Putamen (tissue), 1 donor: ENCODE measurements around the gene PCGF2.
"Not testable (repeated sequence)": the region's sequence is repeated elsewhere in the genome, so short reads cannot be mapped to it uniquely, and the experiment has no call there.

Experiments
- DNase-seq: peaks from one replicate; pipeline ENCODE4 v3.0.0-alpha.2; 2016; ENCODE audit warnings: low spot score

PCGF2 gene

DNA sequence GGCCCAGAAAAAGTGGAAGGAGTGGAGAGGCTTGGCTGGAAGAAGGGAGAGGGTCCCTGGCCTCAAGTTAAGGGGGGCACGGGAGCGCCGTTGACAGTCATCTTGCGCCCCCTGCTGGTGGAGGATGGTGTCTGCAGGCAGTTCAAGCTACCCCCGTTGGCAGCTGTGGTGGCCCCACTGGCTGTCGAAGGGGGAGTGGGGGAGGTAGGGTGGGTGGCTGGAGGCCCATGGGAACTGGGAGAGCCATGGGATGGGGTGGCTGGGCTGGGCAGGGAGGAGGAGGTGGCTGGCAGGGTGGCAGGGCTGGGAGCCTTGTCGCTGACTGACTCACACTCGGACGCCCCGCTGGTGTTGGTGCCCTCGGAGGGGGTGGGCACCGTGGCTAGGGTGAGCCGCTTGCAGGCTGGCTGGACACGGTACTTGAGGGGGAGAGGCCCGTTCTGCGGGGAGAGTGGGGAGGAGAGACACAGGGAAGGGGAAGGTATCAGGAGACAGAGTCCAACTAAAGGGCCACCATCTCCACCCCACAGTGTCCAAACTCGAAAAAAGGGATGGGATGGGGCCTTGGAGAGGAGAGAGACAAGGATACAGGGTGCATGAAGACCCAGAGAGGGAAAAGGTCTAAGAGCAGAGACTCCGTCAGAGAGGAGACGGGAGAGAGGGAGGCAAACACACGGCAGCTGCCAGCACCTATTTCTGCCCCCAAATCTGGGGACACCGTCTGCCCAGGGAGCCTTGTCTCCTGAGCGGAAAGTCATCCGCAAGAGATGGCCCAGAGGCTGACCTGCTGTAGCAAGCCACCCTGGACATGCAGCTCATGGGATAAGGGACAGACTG, 12.8 kb downstream of the PCGF2 start:
- DNase-seq = no peak

DNA sequence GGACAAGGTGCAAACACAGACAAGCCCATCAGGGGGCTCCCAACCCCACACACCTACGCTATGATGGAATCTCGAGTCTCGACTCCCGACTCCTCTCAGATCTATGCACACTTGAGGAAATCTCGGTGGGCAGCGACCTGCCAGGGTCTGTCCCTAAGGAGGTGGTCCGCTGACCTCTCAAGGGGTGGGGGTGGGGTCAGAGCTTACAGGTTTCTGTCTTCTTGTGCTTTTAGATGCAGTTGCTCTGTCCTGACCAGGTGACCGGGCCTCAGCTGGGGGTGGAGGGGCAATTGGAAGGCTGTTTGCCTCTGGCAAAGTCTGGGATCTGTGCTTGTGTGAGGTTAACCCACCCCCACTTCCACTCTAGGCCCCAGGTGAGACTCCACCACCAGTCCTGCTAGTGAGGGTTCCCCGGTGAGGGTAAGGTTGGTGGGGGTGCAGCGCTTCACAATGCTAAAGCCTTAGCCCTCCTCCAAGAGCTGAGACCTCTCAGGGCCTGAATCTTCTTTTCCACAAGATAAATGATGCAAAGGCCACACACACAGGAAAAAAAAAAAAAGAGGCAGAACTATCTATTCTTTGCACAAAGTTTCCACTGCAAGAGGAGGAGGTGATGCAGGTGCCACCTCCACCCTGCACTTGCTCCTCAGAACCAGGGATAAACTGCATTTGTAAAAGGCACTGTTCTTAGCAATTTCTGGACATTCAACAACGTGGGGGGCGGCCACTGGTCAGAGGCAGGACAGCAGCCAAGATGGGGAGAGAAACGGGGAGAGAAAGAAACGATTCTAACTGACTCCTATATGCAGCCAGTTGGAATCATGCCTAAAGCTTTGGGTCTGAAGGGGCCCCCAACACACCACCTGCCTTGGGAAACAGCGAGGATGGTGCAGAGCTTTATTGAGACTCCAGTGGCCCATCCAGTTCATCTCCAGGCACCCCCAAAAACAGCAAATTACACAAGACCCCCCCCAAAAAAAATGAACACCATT, 13.9 kb downstream of the PCGF2 start:
- no peak for DNase-seq

DNA sequence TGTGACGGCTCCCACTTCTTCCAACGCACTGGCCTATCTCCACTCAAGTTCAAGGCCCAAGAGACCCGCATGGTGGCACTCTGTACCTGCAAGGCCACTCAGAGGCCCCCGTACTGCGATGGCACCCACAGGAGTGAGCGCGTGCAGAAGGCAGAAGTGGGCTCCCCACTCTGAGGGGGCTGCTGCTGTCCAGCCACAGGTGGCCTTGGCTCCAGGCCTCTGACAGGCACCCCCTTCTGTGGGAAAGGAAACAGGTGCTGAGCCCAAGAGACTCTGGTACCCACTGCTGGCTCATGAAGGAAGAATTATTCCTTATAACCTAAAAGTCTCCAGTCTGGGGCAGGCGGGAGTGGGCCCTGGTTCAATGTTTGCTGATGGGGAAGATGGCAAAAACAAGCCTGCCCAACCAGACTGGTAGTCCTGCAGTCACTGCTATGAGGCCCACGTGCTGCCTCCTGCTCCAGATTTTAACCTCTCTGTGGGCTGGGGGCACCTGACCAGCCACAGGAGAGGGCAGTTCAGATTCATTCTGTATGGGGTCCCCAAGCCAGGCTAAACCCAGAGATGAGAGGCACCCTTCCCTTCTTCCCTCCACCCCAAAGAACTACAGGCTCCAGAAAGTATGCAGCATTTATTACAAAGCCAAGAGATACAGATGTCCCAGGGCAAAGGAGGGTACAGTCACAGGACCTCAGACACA, 14.7 kb downstream of the PCGF2 start:
- DNase-seq = no peak

DNA sequence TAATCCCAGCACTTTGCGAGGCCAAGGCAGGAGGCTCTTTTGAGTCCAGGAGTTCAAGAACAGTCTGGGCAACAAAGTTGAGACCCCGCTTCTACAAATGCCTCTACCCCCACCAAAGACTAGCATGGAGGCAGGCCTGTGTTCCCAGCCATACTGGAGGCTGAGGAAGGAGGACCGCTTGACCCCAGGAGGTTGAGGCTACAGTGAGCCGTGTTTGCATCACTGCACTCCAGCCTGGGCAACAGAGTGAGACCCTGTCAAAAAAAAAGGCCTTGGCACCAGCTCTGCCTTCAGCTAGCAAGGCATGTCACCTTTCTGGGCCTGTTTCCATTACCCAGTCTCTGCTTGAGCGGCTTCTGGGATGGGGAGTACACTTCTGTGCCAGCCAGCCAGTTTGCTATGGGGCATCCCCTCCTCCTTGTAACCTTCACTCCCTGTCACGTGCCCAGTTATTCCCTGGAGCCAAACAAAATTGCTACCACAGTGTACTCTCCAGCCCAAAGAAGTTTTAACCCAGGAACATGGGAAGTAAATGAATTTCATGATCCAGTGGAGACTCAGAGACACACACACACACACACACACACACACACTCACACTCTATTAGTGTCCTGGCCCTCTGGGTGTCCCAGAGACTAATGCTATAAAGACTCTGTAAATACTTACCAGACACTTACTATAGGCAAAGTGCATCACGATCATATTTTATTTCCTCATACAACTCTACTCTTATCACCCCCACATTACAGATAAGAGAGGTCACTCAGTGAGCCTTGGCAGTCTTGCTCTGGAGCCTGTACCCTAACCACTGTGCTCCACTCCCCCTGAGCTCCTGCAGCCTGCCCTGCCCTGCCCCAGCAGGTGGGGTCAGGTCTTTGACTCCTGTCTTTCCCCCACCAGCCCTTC, 15.5 kb downstream of the PCGF2 start:
- no peak for DNase-seq

DNA sequence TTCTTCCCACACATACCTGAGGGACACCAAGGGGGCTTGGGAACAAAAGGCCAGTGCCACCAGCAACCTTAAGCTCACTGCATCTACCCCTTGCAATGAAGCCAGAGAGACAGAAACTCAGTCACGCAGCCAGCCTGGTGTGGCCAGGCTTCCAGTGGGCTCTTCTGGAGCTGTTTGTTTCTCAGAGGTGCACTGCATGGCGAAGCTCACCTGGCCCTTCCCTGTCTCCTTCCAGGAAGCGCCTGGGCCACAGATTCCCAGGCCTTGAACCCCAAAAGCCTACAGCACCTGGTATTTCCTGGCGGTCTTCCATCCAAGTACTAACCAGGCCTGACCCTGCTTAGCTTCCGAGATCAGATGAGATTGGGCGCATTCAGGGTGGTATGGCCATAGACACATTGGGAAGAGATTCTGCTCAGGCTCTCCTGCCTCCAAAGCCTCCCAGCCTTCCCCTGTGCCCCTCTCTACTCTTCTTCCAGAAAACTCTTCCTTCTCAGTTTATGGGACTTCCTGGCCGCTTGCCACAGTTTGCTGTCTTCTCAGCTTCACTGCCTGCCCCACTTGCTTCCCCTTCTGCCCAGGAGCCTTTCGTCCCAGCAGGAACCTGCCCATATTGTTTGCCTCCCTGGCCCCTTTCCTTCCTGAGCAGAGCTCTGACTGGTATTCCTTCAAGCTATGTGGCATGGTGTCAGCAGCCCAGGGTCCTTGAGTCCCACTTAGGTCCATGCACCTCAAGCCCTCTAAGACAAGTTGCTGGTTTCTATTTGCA, 16.4 kb downstream of the PCGF2 start:
- DNase-seq = no peak

DNA sequence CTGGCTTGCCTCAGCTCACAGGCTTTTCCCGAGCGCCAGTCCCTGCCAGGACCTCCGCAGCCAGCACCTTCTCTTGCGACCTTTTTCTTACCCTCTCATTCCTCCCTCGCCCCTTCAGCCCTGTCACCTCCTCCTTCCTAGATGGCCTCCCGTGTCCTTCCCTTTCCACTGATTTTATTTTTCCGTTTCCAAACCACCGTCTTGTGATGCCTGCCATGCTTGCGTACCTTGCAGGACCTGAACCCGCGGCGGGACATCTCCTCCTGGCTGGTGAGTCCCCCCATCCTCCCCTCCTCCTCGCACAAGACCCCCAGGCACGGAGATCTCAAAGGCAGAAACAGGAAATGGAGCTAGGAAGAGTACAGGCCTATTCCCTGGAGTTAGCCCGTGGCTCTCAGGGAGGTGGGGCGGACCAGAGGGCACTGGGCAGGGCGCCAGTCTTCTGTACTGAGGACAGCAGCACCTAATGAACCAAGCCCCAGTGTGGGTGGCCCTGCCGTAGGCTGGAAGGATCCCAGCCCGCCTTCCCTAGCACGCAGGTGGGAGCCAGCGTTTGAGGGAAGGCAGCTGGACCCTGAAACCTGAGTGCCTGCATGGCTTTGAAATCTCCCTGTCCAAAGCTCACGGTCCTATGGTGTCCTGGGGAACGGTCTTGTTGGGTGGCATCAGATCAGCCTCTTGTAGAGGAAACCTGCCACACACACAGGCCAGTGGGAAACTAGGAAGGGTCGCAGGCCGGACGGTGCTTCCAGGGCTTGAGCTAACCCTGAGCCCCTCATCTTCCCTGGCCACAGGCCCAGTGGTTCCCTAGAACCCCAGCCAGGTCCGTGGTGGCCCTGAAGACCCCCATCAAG, 17.4 kb downstream of the PCGF2 start:
- no peak for DNase-seq

DNA sequence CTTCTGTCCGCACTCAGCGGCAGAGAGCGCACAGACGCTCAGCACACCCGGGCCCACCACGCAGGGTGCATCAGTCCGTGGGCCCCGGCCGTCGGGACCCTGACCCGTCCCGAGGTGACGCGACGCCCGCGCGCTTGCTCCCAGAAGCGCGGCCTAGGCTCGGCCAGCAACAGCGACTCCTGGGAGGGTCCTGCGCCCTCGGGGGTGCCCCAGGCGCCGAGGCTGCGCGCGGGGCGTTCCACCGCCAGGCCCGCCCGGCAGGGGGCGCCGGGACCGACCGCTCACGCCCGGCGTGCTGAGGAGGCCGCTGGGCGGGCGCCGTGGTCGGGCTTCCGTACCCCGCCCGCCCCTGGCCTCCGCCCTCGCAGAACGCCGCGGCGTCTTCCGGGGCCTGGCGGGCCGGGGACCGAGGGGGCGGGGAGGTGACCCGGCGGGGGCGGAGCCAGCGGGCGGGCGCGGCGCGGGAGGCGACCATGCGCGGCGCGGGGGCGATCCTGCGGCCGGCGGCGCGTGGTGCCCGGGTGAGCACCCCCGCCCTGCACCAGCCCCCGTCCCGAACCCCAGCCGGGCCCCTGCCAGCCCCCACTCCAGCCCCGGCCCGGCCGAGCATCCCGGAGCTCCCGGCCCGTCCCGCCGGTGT, 18.1 kb downstream of the PCGF2 start, which contains the start of gene CISD3:
Gene CISD3 (plus strand): TSS at position 456 of the 640 bp plus-strand sequence. CDS start 18 bp downstream, at position 474.
- DNase-seq = peak; percentile 86

DNA sequence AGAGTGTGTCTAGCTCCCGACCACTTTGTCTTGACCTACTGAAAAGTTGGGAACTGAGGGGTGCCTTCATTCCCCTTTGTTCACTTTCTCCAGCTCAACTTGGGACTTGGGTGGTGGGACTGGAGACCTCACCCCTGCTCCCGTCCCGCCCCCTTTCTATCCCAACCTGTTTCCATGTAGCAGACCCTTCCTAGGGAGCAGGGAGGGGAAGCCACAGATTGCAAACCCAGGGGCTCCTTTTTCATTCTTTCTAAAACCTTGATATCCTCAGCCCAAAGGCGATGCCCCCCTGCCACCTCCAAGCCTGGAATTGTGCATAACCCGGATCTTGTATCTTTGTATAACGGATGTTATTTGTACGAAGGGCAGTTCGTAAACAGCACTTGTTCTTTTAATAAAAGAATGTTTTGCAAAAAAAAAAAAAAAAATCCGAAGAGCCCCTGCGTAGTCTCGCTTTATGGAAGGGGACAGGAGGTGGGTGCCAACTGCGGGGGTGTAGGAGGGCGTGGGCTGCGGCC, 18.7 kb downstream of the PCGF2 start:
- DNase-seq = no peak

DNA sequence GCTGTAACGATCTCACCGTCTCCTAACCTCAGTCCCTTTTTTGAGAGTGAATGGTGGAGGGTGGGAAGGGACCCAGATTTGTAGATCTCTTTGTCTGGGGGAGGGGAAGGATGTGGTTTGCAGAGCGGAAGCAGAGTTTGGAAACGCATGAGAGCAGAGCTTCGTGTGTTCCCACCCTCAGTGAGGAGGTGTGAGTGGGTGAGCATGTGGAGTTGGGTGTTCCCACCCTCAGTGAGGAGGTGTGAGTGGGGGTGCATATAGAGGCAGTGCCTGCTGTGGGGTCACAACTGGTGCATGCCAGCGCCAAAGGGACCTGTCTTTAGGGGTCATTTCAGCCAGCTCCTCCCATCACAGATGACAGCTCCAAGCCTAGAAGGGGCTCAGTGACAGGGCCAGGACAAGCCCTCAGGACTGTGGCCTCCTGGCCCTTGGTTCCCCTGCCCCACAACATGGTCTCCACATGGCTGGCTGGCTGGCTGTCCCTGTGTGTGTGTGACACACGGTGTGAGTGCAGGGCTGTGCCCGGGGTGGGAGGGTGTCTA, 19.8 kb downstream of the PCGF2 start:
- no peak for DNase-seq

DNA sequence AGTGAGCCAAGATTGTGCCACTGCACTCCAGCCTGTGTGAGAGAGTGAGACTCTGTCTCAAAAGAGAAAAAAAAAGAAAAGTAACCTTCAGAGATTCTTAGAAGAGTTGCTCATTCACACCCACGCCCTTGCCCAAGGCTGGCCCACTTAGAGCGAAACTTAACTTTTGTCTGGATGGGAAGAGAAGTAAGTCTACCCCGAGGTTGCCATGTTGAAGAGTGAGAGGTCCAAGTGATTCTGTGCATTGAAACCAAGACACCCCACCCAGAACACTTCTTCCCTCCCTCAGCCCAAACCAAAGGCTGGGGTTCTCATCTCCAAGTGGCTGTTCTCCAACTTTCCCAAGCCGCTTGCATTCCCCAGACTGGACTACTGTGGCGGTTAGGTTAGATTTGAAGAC, 20.4 kb downstream of the PCGF2 start:
- DNase-seq = no peak

DNA sequence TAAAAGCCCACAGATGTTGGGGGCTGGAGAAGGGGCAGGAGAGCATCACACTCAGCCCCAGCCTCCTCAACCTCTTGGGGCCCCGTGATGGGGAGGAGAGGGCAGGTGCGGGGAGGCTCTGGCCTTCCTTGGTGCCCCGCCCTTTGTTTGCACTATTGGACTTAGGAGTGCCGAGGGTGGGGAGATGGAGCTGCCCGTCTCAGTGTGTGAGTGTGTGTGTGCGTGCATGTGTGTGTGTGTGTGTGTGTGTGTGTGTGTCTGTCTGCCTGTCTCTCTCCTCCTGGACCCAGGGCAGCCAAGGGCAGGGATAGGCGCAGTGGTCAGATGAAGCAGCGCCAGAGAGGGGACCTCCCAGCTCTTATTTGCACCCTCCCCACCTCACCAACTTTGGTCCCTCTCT, 22.0 kb downstream of the PCGF2 start:
- not testable (repeated sequence) for DNase-seq

DNA sequence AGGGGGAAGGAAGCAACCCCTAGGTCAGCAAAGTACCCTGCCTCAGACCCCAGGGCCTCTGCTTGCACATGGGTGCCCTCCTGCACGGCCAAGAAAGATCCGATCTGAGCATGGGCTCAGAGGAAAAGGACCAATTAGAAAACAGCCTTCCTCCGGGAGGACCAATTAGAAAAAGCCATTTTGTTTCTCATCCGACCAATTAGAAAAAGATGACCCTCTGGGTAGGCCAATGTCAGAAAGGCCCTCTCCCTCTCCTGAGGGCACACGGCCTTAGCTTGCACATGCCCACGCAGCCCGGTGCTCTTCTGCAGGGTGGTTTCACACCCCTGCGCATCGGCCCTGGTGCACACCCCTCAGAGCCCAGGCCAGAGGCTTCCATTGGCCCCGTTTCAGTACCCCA, 23.1 kb downstream of the PCGF2 start:
- no peak for DNase-seq

DNA sequence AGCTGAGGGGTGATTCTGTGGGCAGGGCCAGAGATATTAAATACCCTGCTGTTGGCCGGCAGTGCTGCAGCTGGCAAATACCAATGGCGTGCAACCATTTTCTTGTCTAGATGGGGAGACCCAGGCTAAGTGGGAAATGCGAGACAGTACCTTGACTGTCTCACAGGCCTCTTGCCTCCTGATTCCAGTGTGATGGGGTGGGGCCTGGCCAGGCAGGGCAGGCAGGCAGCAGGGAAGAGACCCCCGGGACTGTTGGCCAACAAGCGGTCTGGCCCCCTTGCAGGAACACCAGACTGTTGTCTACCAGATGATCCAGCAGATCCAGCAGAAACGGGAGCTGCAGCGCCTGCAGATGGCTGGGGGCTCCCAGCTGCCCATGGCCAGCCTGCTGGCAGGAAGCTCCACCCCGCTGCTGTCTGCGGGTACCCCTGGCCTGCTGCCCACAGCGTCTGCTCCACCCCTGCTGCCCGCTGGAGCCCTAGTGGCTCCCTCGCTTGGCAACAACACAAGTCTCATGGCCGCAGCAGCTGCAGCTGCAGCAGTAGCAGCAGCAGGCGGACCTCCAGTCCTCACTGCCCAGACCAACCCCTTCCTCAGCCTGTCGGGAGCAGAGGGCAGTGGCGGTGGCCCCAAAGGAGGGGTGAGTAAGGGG, 23.7 kb downstream of the PCGF2 start:
- DNase-seq = peak; percentile 92

DNA sequence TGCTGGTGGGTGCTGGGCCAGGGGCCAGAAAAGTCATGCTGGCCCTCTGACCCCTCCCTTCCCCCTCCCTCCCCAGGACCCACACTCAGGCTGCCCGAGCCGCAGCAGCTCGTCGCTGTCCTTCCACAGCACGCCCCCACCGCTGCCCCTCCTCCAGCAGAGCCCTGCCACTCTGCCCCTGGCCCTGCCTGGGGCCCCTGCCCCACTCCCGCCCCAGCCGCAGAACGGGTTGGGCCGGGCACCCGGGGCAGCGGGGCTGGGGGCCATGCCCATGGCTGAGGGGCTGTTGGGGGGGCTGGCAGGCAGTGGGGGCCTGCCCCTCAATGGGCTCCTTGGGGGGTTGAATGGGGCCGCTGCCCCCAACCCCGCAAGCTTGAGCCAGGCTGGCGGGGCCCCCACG, 26.3 kb downstream of the PCGF2 start:
- DNase-seq = no peak

DNA sequence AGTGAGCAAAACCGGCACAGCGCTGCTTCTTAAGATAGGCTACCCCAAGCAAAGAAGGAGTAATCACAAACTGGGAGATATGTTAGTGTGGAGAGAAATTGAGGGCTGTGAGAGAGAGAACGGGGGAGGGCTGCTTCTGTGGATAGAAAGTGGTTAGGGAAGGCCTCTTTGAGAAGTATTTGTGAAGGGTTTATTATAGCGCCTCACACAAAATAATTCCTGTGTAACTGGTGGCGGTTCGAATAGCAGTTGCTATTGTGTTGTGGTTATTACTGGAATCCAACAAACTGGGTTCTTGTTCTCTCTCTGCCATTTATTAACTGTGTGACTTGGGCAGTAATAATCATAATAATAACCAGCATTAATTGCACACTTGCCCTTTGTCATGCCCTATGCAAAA, 27.2 kb downstream of the PCGF2 start:
- DNase-seq = no peak

DNA sequence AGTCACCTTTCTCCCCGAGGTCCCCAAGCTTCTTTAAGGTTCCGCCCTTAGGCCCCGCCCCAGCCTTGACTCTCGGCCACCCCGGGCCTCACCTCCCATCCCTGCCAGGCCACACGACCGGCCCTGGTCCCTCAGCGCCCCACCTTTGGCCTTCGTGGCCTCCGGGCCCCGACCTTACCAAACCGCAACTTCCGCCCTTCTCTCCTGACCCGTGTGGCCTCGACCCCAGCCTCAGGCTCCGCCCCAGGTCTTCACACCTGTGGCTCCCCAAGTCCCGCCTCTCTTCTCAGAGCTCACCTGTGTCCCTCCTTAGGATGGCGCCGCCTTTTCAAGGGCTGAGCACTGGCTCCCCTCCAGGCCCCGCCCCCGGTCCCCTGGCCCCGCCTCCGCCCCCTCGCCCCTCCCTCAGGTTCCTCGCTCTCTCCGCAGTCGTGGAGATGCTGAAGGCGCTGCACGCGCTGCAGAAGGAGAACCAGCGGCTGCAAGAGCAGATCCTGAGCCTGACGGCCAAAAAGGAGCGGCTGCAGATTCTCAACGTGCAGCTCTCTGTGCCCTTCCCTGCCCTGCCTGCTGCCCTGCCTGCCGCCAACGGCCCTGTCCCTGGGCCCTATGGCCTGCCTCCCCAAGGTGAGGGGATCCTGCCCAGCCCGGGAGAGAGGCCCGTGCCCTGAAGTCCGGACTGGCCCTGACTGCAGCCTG, 28.0 kb downstream of the PCGF2 start:
- DNase-seq = no peak

DNA sequence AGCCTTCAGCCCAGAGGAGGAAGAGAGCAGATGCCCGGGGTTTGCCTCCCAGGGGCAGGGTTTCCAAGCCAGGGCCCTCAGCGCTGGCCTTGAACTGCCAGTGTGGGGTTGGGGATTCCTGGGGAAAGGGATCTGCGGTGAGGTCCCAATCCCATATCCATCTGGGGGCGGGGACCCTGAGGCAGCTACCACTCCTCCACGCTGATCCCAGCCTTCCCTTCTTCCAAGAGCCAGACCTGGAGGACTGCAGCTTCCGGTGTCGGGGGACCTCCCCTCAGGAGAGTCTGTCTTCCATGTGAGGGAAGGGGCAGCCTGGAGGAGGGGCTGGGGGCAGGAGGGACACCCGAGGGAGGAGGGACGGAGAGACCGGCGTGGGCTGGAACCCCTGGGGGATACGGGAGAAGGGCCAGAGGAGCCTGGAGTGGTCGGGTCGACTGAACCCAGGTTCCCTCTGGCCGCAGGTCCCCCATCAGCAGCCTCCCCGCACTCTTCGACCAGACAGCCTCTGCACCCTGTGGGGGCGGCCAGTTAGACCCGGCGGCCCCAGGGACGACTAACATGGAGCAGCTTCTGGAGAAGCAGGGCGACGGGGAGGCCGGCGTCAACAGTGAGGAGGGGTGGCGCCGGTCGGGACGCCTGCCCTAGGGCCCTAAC, 28.7 kb downstream of the PCGF2 start:
- no peak for DNase-seq
